Uterus (tissue), 4 donors: Measurements from ENCODE around the gene IVD. TPM values are rescaled to one million over a fixed set of nuclear protein-coding genes. Genes with fewer than 3 reads are reported as not detected.

Source experiments
- DNase-seq, 2 donors: peaks; one replicate each; pipeline ENCODE4 v3.0.0-alpha.2; 2019 to 2020
- H3K27ac ChIP-seq, 2 donors: fragments of 200-600 bp; sonication (generic); 1 replicate in 1 of 2; 2 replicates in 1 of 2; pipeline ENCODE4 v1.5.1; 2016 to 2018
- H3K27me3 ChIP-seq, 2 donors: fragments of 200-600 bp; sonication (generic); one replicate each; pipeline ENCODE4 v1.5.1; 2018 to 2019; ENCODE audit warnings: control low read depth in 1 of 2
- H3K36me3 ChIP-seq, 2 donors: fragments of 200-600 bp; sonication (generic); one replicate each; pipeline ENCODE4 v1.5.1; 2019; ENCODE audit warnings: control low read depth in 1 of 2
- H3K4me1 ChIP-seq, 2 donors: fragments of 200-600 bp; sonication (generic); one replicate each; pipeline ENCODE4 v1.5.1; 2018 to 2019; ENCODE audit warnings: control low read depth in 1 of 2
- H3K4me3 ChIP-seq, 2 donors: fragments of 200-600 bp; sonication (generic); 1 replicate in 1 of 2; 2 replicates in 1 of 2; pipeline ENCODE4 v1.5.1; 2018 to 2019; ENCODE audit warnings: mild to moderate bottlenecking in 1 of 2
- H3K9me3 ChIP-seq, 2 donors: fragments of 200-600 bp; sonication (generic); one replicate each; pipeline ENCODE4 v1.5.1; 2019; ENCODE audit warnings: control low read depth in 1 of 2
- POLR2A ChIP-seq, 2 donors: fragments of 450-650 bp; IDR thresholded peaks; one replicate each; pipeline ENCODE4 v1.6.1; 2016; ENCODE audit warnings: antibody characterized with exemption in 2 of 2, mild to moderate bottlenecking in 1 of 2, moderate library complexity in 1 of 2
- intact Hi-C: fragments of 100-400 bp; cut with DNase I; formaldehyde crosslinking; loops from one replicate; pipeline ENCODE4 v1.15.1; 2023; ENCODE audit warnings: low total_unique reads
- total RNA-seq, 4 donors: library from RNA; depleted of rRNA in 3 of 4; stranded (reverse); fragments of >200 nt in 3 of 4; gene quantifications; one replicate each; pipeline versions ENCODE4 v1.1.0 to v1.2.4, GENCODE V29; 2014 to 2023
- TF ChIP-seq, protein P1 (sequence below), 4 experiments: fragments of 200-600 bp in 2 of 4; fragments of 450-650 bp in 2 of 4; sonication (generic) in 2 of 4; IDR thresholded peaks; one replicate each; pipeline ENCODE4 v1.5.1; 2016 to 2019; ENCODE audit warnings: antibody characterized with exemption in 4 of 4, mild to moderate bottlenecking in 2 of 4, moderate library complexity in 1 of 4
- donor health status: DM: yes; HTN: yes; CAD: no.

IVD gene
- total RNA-seq, 4 donors from 2014 or later, result 66.5 to 203 (median 83.7) TPM

- Histone ChIP-seq H3K4me1 (no peaks in the 10 kb centered on the region), H3K36me3 (no peaks in the 10 kb centered on the region), H3K4me3 (no peak overlapping the region), H3K27me3 (no peaks in the 10 kb centered on the region), H3K9me3 (no peaks in the 10 kb centered on the region), H3K27ac (no peak overlapping the region)
- intact Hi-C loops, result no loop called here
- DNase-seq, result no peak
- TF ChIP-seq POLR2A (IDR thresholded peaks at IDR 0.05), result no peak
- TF ChIP-seq, protein P1, sequence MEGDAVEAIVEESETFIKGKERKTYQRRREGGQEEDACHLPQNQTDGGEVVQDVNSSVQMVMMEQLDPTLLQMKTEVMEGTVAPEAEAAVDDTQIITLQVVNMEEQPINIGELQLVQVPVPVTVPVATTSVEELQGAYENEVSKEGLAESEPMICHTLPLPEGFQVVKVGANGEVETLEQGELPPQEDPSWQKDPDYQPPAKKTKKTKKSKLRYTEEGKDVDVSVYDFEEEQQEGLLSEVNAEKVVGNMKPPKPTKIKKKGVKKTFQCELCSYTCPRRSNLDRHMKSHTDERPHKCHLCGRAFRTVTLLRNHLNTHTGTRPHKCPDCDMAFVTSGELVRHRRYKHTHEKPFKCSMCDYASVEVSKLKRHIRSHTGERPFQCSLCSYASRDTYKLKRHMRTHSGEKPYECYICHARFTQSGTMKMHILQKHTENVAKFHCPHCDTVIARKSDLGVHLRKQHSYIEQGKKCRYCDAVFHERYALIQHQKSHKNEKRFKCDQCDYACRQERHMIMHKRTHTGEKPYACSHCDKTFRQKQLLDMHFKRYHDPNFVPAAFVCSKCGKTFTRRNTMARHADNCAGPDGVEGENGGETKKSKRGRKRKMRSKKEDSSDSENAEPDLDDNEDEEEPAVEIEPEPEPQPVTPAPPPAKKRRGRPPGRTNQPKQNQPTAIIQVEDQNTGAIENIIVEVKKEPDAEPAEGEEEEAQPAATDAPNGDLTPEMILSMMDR (IDR thresholded peaks at IDR 0.05), result no peak
Observed at GRCh38 chr15:40428185-40428584, 22.6 kb downstream of the IVD start.

GRCh38 chr15:40429068-40429710 is 23.6 kb downstream of the IVD start:
- H3K4me1 ChIP-seq, result no peaks in the 10 kb centered on the region
- intact Hi-C loops, result no loop called here
- TF ChIP-seq POLR2A (IDR thresholded peaks at IDR 0.05), result no peak
- TF ChIP-seq, protein P1 (IDR thresholded peaks at IDR 0.05), result no peak
- H3K27me3 ChIP-seq, result no peaks in the 10 kb centered on the region
- H3K27ac ChIP-seq, result no peak overlapping the region
- no peaks in the 10 kb centered on the region for H3K36me3 ChIP-seq
- no peak overlapping the region for H3K4me3 ChIP-seq
- no peak for DNase-seq
- H3K9me3 ChIP-seq, result no peaks in the 10 kb centered on the region

DNA sequence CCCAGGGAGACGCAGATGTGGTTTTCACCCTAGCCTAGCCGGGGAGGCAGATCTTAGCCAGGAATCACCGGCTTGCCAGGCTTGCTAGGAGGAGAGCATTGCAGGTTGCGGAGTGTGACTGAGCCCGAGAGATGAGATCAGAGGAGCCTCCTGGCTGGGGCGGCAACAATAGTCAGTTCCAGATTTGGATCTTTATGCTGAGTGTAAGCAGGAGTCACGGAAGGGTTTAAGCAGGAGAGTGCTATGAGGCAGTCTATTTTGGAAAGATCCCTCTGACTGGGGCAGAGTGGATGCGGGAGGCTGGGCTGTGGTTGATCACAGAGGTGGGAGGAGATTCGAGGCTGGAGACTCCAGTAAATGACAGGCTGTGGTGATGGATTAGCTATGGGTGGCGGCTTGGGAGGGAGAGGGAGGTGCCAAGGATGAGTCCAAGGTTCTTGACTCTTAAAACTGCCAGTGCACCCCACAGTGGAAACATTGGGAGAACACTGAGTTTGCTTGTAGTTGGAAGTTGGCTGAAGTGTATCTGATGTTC is 24.7 kb downstream of the IVD start:
- no peaks in the 10 kb centered on the region for H3K9me3 ChIP-seq
- intact Hi-C loops, result no loop called here
- TF ChIP-seq, protein P1 (IDR thresholded peaks at IDR 0.05), result no peak
- no peak for TF ChIP-seq POLR2A (IDR thresholded peaks at IDR 0.05)
- no peaks in the 10 kb centered on the region for H3K27me3 ChIP-seq
- no peaks in the 10 kb centered on the region for H3K36me3 ChIP-seq
- H3K4me1 ChIP-seq, result no peaks in the 10 kb centered on the region
- no peak for DNase-seq
- H3K4me3 ChIP-seq, result no peak overlapping the region
- H3K27ac ChIP-seq, result no peak overlapping the region

DNA sequence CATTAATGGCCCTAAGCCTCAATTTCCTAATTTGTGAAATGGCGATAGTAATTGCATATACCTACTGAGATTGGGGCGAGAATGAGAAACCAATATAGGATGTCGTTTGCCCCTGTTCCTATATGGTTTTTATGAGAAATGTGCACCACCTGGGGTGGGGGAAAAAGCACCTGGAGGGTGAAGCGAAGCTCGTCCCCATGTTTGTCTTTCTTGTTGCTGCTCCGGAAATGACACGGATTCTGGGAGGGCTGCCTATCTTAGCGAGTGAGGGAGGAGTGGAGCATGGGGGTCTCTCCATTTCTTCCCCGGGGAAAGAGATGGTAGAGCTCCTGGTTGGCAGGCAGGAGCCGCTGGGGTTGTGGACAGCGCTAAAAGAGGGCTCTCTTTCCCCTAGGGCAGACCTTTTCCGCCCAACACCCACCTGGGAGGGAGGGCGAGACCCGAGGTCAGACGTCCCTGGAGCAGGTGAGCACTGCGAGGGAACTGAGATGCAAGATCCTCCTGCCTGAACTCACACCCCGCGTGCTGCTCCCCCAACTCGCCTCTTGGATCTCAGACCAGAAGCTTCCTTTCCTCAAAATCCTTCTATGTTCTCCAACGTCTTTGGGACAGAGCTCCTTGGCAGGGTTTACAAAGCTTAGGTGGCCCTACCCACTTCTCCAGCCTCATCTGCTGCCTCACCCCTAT is 29.6 kb downstream of the IVD start:
- no peak for DNase-seq
- no peak overlapping the region for H3K27ac ChIP-seq
- no peak overlapping the region for H3K4me3 ChIP-seq
- H3K36me3 ChIP-seq, result no peaks in the 10 kb centered on the region
- intact Hi-C loops, result no loop called here
- H3K27me3 ChIP-seq, result no peaks in the 10 kb centered on the region
- TF ChIP-seq, protein P1 (IDR thresholded peaks at IDR 0.05), result no peak
- TF ChIP-seq POLR2A (IDR thresholded peaks at IDR 0.05), result no peak
- H3K4me1 ChIP-seq, result peaks cover 0 to 11% of the 10 kb centered on the region in 2 donors
- H3K9me3 ChIP-seq, result no peaks in the 10 kb centered on the region

DNA sequence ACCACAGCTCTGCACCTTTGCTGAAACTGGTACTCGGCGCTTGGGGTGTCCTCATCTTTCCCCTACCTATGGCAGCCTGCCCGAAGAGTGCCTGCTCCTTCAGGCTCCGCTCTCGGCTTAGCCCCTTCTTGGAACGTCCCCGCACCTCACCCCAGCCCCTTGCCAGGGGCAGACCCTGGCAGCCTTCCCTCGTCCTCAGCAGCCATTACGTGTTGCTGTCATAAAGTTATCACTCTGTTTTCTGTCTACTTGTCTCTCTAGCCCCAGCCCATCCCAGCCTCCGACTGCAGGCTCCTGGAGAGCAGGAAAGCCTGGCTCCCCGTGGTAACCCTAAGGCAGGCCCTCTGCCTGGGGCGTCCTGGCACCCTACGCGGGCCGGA is 30.1 kb downstream of the IVD start:
- Histone ChIP-seq H3K4me3 (peak overlapping the region in 1 of 2 donors; percentile 37), H3K27me3 (no peaks in the 10 kb centered on the region), H3K4me1 (peaks cover 0 to 11% of the 10 kb centered on the region in 2 donors), H3K36me3 (no peaks in the 10 kb centered on the region), H3K27ac (peak overlapping the region in 1 of 2 donors; percentile 12), H3K9me3 (no peaks in the 10 kb centered on the region)
- DNase-seq, result peak in 1 of 2 donors; percentile 25
- intact Hi-C loops, result no loop called here
- TF ChIP-seq, protein P1 (IDR thresholded peaks at IDR 0.05), result no peak
- TF ChIP-seq POLR2A (IDR thresholded peaks at IDR 0.05), result no peak
